DOHH2 (cell line): ENCODE measurements around the gene NET1.

Source experiments
- EZH2phosphoT487 ChIP-seq: fragments of 200-600 bp; sonication (generic); IDR thresholded peaks from 2 replicates; pipeline ENCODE4 v1.6.1; 2017; ENCODE audit warnings: borderline replicate concordance, mild to moderate bottlenecking, antibody characterized with exemption, low read length, moderate library complexity, mixed read lengths
- TF ChIP-seq, protein P1 (sequence below): fragments of 200-600 bp; sonication (generic); IDR thresholded peaks from one replicate; pipeline ENCODE4 v1.5.1; 2014; ENCODE audit warnings: antibody characterized with exemption, mild to moderate bottlenecking, low read depth, low read length; ENCODE audit not compliant: poor library complexity, severe bottlenecking

DNA sequence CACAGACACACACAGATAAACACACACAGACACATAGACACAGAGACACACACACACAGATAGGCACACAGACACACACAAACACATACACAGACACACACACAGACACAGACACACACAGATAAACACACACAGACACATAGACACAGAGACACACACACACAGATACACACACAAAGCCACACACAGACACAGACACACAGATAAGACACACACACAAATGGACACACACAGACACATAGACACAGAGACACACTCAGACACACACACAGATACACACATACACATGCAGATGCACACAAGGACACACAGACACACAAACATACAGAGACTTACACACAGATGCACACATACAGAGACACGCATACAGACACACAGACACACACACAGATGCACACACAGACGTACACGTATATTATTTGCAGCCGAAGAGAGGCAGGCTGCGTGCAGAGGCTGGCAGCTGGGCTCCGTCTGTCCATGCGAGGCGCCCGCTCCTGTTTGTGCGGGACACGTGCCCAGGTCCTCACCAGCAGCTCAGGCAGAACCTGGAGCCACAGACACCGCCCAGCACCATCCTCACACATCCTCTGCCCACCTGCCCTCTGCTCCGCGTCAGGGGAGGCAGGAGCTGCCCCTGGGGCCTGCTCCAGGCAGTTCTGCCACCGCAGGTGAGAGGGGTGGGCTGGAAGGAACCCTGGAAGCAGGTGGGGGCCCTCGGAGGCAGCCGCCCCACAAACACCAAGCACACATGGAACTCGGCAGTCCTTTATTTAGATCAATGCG lies 85.8 kb downstream of the NET1 start:
- TF ChIP-seq, protein P1, sequence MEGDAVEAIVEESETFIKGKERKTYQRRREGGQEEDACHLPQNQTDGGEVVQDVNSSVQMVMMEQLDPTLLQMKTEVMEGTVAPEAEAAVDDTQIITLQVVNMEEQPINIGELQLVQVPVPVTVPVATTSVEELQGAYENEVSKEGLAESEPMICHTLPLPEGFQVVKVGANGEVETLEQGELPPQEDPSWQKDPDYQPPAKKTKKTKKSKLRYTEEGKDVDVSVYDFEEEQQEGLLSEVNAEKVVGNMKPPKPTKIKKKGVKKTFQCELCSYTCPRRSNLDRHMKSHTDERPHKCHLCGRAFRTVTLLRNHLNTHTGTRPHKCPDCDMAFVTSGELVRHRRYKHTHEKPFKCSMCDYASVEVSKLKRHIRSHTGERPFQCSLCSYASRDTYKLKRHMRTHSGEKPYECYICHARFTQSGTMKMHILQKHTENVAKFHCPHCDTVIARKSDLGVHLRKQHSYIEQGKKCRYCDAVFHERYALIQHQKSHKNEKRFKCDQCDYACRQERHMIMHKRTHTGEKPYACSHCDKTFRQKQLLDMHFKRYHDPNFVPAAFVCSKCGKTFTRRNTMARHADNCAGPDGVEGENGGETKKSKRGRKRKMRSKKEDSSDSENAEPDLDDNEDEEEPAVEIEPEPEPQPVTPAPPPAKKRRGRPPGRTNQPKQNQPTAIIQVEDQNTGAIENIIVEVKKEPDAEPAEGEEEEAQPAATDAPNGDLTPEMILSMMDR: no peak
- no peak for TF ChIP-seq EZH2phosphoT487
